ENCODE results near the gene WNT9B.

DNA sequence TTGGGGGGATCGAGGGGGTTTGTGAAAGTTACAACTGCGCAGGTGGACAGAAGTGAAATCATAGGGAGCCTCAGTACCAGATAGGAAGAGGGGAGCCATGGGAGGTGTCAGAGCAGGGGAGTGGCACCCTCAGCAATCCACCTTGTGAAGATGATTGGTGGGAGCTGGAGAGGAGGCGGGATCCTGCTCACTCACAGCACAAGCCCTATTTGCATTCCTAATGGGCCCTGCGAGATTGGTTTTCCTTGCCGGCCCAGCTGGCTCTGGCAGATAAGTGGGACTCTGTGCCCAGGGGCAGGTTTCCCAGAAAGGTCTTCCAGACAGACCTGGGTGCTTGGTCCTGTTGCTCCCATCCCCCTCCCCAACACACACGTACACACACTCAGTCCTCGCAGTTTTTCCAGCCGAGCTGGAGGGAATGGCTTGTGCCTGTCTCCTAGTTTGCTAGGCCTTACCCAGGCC, 42.2 kb upstream of the WNT9B start:
- TF ChIP-seq CTCF (IDR thresholded peaks at IDR 0.05; ENCODE audit: poor library complexity) (no peak), EZH2 (IDR thresholded peaks at IDR 0.05; ENCODE audit: borderline replicate concordance) (no peak)

Measured in hepatocyte (in vitro differentiated cells).